ENCODE measurements around the gene IQCH. TPM values are rescaled to one million over a fixed set of nuclear protein-coding genes. Genes with fewer than 3 reads are reported as not detected.

Gene IQCH
- total RNA-seq, 4 donors from 2014 or later, result 0.27 to 4.6 (median 1.1) TPM; not detected in 1

- H3K27ac ChIP-seq, result no peak overlapping the region
- no peak for ATAC-seq
- TF ChIP-seq CTCF (IDR thresholded peaks at IDR 0.05) (no peak), EP300 (IDR thresholded peaks at IDR 0.05) (no peak), POLR2AphosphoS5 (IDR thresholded peaks at IDR 0.05) (no peak), POLR2A (IDR thresholded peaks at IDR 0.05) (no peak)
- H3K36me3 ChIP-seq, result no peaks in the 10 kb centered on the region
- H3K4me1 ChIP-seq, result no peaks in the 10 kb centered on the region
- H3K4me3 ChIP-seq, result no peak overlapping the region
- no peaks in the 10 kb centered on the region for H3K27me3 ChIP-seq
- H3K9me3 ChIP-seq, result no peaks in the 10 kb centered on the region
- 100% methylated on average over 1 of the region's 1 CpG; no CpG with 5 or more reads in 1 of the 2 donors for WGBS, 2 donors (ENCODE audit: low coverage in 1 of 2)
These were observed 112.3 kb downstream of the IQCH start for GRCh38 chr15:67366904-67367303.

GRCh38 chr15:67369359-67369998 lies 114.9 kb downstream of the IQCH start:
- Histone ChIP-seq H3K27ac (no peak overlapping the region), H3K4me1 (no peaks in the 10 kb centered on the region), H3K4me3 (no peak overlapping the region), H3K9me3 (no peaks in the 10 kb centered on the region), H3K36me3 (no peaks in the 10 kb centered on the region), H3K27me3 (no peaks in the 10 kb centered on the region)
- TF ChIP-seq POLR2AphosphoS5 (IDR thresholded peaks at IDR 0.05) (no peak), CTCF (IDR thresholded peaks at IDR 0.05) (no peak), POLR2A (IDR thresholded peaks at IDR 0.05) (no peak), EP300 (IDR thresholded peaks at IDR 0.05) (no peak)
- no peak for ATAC-seq
- WGBS, 2 donors (ENCODE audit: low coverage in 1 of 2), result 92% methylated on average over 2 of the region's 2 CpGs; no CpG with 5 or more reads in 1 of the 2 donors

GRCh38 chr15:67370206-67370954 lies 115.8 kb downstream of the IQCH start:
- WGBS, 2 donors (ENCODE audit: low coverage in 1 of 2), result 80 to 92% methylated on average over 8 to 9 of the region's 9 CpGs

GRCh38 chr15:67372543-67372942 lies 118.0 kb downstream of the IQCH start:
- no peak overlapping the region for H3K4me3 ChIP-seq
- H3K27me3 ChIP-seq, result no peaks in the 10 kb centered on the region
- no peak for ATAC-seq
- no peaks in the 10 kb centered on the region for H3K36me3 ChIP-seq
- no peak overlapping the region for H3K27ac ChIP-seq
- H3K9me3 ChIP-seq, result no peaks in the 10 kb centered on the region
- H3K4me1 ChIP-seq, result no peaks in the 10 kb centered on the region
- 70 to 92% methylated on average over 2 to 8 of the region's 8 CpGs for WGBS, 2 donors (ENCODE audit: low coverage in 1 of 2)
- TF ChIP-seq CTCF (IDR thresholded peaks at IDR 0.05), result no peak
- no peak for TF ChIP-seq POLR2A (IDR thresholded peaks at IDR 0.05)
- no peak for TF ChIP-seq POLR2AphosphoS5 (IDR thresholded peaks at IDR 0.05)
- no peak for TF ChIP-seq EP300 (IDR thresholded peaks at IDR 0.05)

More at GRCh38 chr15:67370206-67370954, 115.8 kb downstream of the IQCH start:
- no peaks in the 10 kb centered on the region for H3K27me3 ChIP-seq
- no peak overlapping the region for H3K4me3 ChIP-seq
- no peaks in the 10 kb centered on the region for H3K4me1 ChIP-seq
- H3K9me3 ChIP-seq, result no peaks in the 10 kb centered on the region
- ATAC-seq, result no peak
- H3K27ac ChIP-seq, result no peak overlapping the region
- no peak for TF ChIP-seq EP300 (IDR thresholded peaks at IDR 0.05)
- TF ChIP-seq CTCF (IDR thresholded peaks at IDR 0.05), result no peak
- TF ChIP-seq POLR2A (IDR thresholded peaks at IDR 0.05), result no peak
- TF ChIP-seq POLR2AphosphoS5 (IDR thresholded peaks at IDR 0.05), result no peak
- no peaks in the 10 kb centered on the region for H3K36me3 ChIP-seq
